DND-41 (cell line): ENCODE data around the gene RSBN1L.

ENCODE experiments used
- ATAC-seq: fragments of 200-7000 bp; cut with Tn5 transposase; 3 replicates; pipeline ENCODE4 v1.9.1; 2021; ENCODE audit warnings: low read depth; ENCODE audit not compliant: insufficient read depth
- DNase-seq: peaks from one replicate; pipeline ENCODE4 v3.0.0-alpha.2; 2020
- H2AFZ ChIP-seq: 2 replicates; pipeline ENCODE4 v1.6.0; 2012; ENCODE audit warnings: low read depth, low read length
- H3K27ac ChIP-seq: 2 replicates; pipeline ENCODE4 v1.5.1; 2012; ENCODE audit warnings: low read length, inconsistent platforms
- H3K27me3 ChIP-seq: fragments of 200-600 bp; sonication (generic); 2 replicates; pipeline ENCODE4 v1.6.0; 2012; ENCODE audit warnings: low read length, mild to moderate bottlenecking, inconsistent platforms; ENCODE audit not compliant: insufficient read depth, poor library complexity
- H3K36me3 ChIP-seq: 2 replicates; pipeline ENCODE4 v1.5.1; 2012; ENCODE audit warnings: low read length, inconsistent platforms; ENCODE audit not compliant: insufficient read depth
- H3K4me1 ChIP-seq: 2 replicates; pipeline ENCODE4 v1.5.1; 2012; ENCODE audit warnings: mild to moderate bottlenecking, low read length; ENCODE audit not compliant: insufficient read depth
- H3K4me2 ChIP-seq: 2 replicates; pipeline ENCODE4 v1.6.0; 2012; ENCODE audit warnings: mild to moderate bottlenecking, moderate library complexity, low read length, inconsistent platforms; ENCODE audit not compliant: insufficient read depth
- H3K4me3 ChIP-seq, 2 experiments: fragments of 200-600 bp in 1 of 2; shearing (Covaris generic) in 1 of 2; 2 replicates each; pipeline ENCODE4 v1.5.1; 2012 to 2016; ENCODE audit warnings: inconsistent platforms in 2 of 2, low read length in 2 of 2, mild to moderate bottlenecking in 2 of 2, low read depth in 1 of 2, moderate library complexity in 1 of 2
- H3K79me2 ChIP-seq: 2 replicates; pipeline ENCODE4 v1.6.0; 2012; ENCODE audit warnings: low read length, inconsistent platforms; ENCODE audit not compliant: insufficient read depth
- H3K9ac ChIP-seq: 2 replicates; pipeline ENCODE4 v1.6.0; 2012; ENCODE audit warnings: low read depth, mild to moderate bottlenecking, inconsistent platforms, low read length, moderate library complexity
- H3K9me3 ChIP-seq: 2 replicates; pipeline ENCODE4 v1.5.1; 2012; ENCODE audit warnings: low read length, moderate library complexity, mild to moderate bottlenecking, inconsistent platforms; ENCODE audit not compliant: insufficient read depth, severe bottlenecking
- H4K20me1 ChIP-seq: 2 replicates; pipeline ENCODE4 v1.6.0; 2012; ENCODE audit warnings: low read length; ENCODE audit not compliant: insufficient read depth
- CTCF ChIP-seq: IDR thresholded peaks from 2 replicates; pipeline ENCODE4 v1.5.1; 2012; ENCODE audit warnings: borderline replicate concordance, low read length, moderate library complexity, mild to moderate bottlenecking; ENCODE audit not compliant: poor library complexity, severe bottlenecking; ENCODE audit errors: extremely low read depth
- EZH2 ChIP-seq: IDR thresholded peaks from 3 replicates; pipeline ENCODE4 v1.6.1; 2012; ENCODE audit warnings: borderline replicate concordance, low read depth, mild to moderate bottlenecking, moderate library complexity, low read length, inconsistent platforms; ENCODE audit not compliant: severe bottlenecking

Gene RSBN1L

GRCh38 chr7:77753173-77753572 is 56.9 kb downstream of the RSBN1L start:
- Histone ChIP-seq H3K36me3 (peaks cover 57% of the 10 kb centered on the region), H3K79me2 (peaks cover 78% of the 10 kb centered on the region), H3K4me3 (no peak overlapping the region), H3K27me3 (no peaks in the 10 kb centered on the region), H3K4me1 (peaks cover 8% of the 10 kb centered on the region), H2AFZ (no peak overlapping the region), H3K27ac (no peak overlapping the region), H3K9me3 (no peaks in the 10 kb centered on the region), H3K9ac (no peak overlapping the region), H4K20me1 (peaks cover 23% of the 10 kb centered on the region; the same call in 1 of the 2 replicates), H3K4me2 (no peak overlapping the region)
- no peak for TF ChIP-seq CTCF
- TF ChIP-seq EZH2: no peak
- ATAC-seq (no peak), DNase-seq (no peak)

GRCh38 chr7:77757589-77757988 is 61.3 kb downstream of the RSBN1L start:
- DNase-seq (no peak), ATAC-seq (no peak)
- H3K9ac ChIP-seq: no peak overlapping the region
- peaks cover 19% of the 10 kb centered on the region for H3K36me3 ChIP-seq
- no peak overlapping the region for H3K27ac ChIP-seq
- no peak overlapping the region for H3K4me3 ChIP-seq
- H3K27me3 ChIP-seq: no peaks in the 10 kb centered on the region
- H3K4me1 ChIP-seq: no peaks in the 10 kb centered on the region
- no peak overlapping the region for H2AFZ ChIP-seq
- H4K20me1 ChIP-seq: peaks cover 22% of the 10 kb centered on the region; the same call in 1 of the 2 replicates
- no peaks in the 10 kb centered on the region for H3K9me3 ChIP-seq
- peaks cover 85% of the 10 kb centered on the region for H3K79me2 ChIP-seq
- TF ChIP-seq CTCF (no peak), EZH2 (no peak)
- no peak overlapping the region for H3K4me2 ChIP-seq

- H3K4me1 ChIP-seq: no peaks in the 10 kb centered on the region
- H3K4me3 ChIP-seq: no peak overlapping the region
- H2AFZ ChIP-seq: no peak overlapping the region
- H3K9ac ChIP-seq: no peak overlapping the region
- ATAC-seq: peak; percentile 79
- TF ChIP-seq EZH2: no peak
- TF ChIP-seq CTCF: peak; percentile 82
- peaks cover 12% of the 10 kb centered on the region for H3K36me3 ChIP-seq
- H3K4me2 ChIP-seq: no peak overlapping the region
- peaks cover 86% of the 10 kb centered on the region for H3K79me2 ChIP-seq
- no peaks in the 10 kb centered on the region for H3K9me3 ChIP-seq
- H3K27ac ChIP-seq: no peak overlapping the region
- peak; percentile 68 for DNase-seq
- H4K20me1 ChIP-seq: peaks cover 21% of the 10 kb centered on the region; the same call in 1 of the 2 replicates
- H3K27me3 ChIP-seq: no peaks in the 10 kb centered on the region
These were observed 63.1 kb downstream of the RSBN1L start for GRCh38 chr7:77759294-77759889.
